ENCODE data around the gene SLC15A4. TPM values are rescaled to one million over a fixed set of nuclear protein-coding genes. Genes with fewer than 3 reads are reported as not detected.

SLC15A4 gene
- 30.0 TPM for total RNA-seq
- long read RNA-seq, transcript SLC15A4-201 (8 exons, 2,779 nt): major isoform, 95 of 150 reads
- long read RNA-seq, transcript SLC15A4-204 (7 exons, 2,402 nt): minor isoform, 12 of 150 reads
- long read RNA-seq, partial matches to known transcripts: 14 of 150 reads
- long read RNA-seq, other reads (novel, unspliced or antisense): 27 of 150 reads

GRCh38 chr12:128823916-128824839, at the start of gene SLC15A4:
SLC15A4 (minus strand) TSS chr12:128823958; CDS start chr12:128823943, 15 bp downstream.
- H3K9me3 ChIP-seq: no peaks in the 10 kb centered on the region
- peak within 1 kb of the TSS; percentile 92 for H3K27ac ChIP-seq
- DNase-seq (peak; percentile 99), ATAC-seq (peak; percentile 98 to 99)
- peaks cover 35% of the 10 kb centered on the region for H3K4me1 ChIP-seq
- intact Hi-C loops (cut with DNase I): no loop called here
- TF ChIP-seq, protein P1, sequence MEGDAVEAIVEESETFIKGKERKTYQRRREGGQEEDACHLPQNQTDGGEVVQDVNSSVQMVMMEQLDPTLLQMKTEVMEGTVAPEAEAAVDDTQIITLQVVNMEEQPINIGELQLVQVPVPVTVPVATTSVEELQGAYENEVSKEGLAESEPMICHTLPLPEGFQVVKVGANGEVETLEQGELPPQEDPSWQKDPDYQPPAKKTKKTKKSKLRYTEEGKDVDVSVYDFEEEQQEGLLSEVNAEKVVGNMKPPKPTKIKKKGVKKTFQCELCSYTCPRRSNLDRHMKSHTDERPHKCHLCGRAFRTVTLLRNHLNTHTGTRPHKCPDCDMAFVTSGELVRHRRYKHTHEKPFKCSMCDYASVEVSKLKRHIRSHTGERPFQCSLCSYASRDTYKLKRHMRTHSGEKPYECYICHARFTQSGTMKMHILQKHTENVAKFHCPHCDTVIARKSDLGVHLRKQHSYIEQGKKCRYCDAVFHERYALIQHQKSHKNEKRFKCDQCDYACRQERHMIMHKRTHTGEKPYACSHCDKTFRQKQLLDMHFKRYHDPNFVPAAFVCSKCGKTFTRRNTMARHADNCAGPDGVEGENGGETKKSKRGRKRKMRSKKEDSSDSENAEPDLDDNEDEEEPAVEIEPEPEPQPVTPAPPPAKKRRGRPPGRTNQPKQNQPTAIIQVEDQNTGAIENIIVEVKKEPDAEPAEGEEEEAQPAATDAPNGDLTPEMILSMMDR (IDR thresholded peaks at IDR 0.05): peak; percentile 9
- H3K36me3 ChIP-seq: no peaks in the 10 kb centered on the region
- H3K27me3 ChIP-seq (ENCODE audit: low read depth): no peaks in the 10 kb centered on the region
- H3K4me3 ChIP-seq: peak within 1 kb of the TSS; percentile 94

DNA sequence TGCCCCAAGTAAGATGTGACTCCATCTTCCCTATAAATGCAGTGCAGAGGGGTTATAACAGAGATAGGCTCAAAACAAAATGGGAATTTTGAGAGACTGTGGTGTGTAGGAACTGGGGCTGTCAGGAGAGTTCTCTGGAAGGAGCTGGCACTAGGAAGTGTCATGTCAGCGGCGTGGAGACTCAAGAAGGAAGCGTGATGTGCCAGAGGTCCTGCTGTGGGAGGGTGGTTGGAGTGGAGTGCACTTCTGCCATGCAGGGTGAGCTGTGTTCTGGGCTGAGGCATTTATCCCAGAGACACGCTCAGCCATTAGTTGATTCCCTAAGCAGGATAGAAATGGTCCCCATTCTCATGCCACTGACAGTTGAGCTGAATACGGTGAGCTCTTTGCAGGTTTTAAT, 48.5 kb upstream of the SLC15A4 start:
- Histone ChIP-seq H3K27ac (no peak overlapping the region), H3K4me1 (no peaks in the 10 kb centered on the region), H3K36me3 (no peaks in the 10 kb centered on the region), H3K27me3 (ENCODE audit: low read depth) (no peaks in the 10 kb centered on the region), H3K4me3 (no peak overlapping the region), H3K9me3 (peaks cover 12% of the 10 kb centered on the region)
- DNase-seq: no peak
- intact Hi-C loops (cut with DNase I): no loop called here
- TF ChIP-seq, protein P1 (IDR thresholded peaks at IDR 0.05): no peak
- ATAC-seq: no peak

GRCh38 chr12:128871516-128871892, 47.7 kb upstream of the SLC15A4 start:
- TF ChIP-seq, protein P1 (IDR thresholded peaks at IDR 0.05): no peak
- DNase-seq: no peak
- intact Hi-C loops (cut with DNase I): no loop called here

GRCh38 chr12:128867466-128867865, 43.7 kb upstream of the SLC15A4 start:
- Histone ChIP-seq H3K27ac (no peak overlapping the region), H3K36me3 (no peaks in the 10 kb centered on the region), H3K27me3 (ENCODE audit: low read depth) (no peaks in the 10 kb centered on the region), H3K9me3 (no peaks in the 10 kb centered on the region), H3K4me1 (no peaks in the 10 kb centered on the region), H3K4me3 (no peak overlapping the region)
- DNase-seq: no peak
- ATAC-seq: no peak
- intact Hi-C loops (cut with DNase I): no loop called here
- TF ChIP-seq, protein P1 (IDR thresholded peaks at IDR 0.05): no peak

More at GRCh38 chr12:128871516-128871892, 47.7 kb upstream of the SLC15A4 start:
- Histone ChIP-seq H3K36me3 (no peaks in the 10 kb centered on the region), H3K27ac (no peak overlapping the region), H3K9me3 (peaks cover 4% of the 10 kb centered on the region), H3K4me3 (no peak overlapping the region), H3K27me3 (ENCODE audit: low read depth) (no peaks in the 10 kb centered on the region), H3K4me1 (no peaks in the 10 kb centered on the region)
- ATAC-seq: no peak

GRCh38 chr12:128864516-128865186, 40.9 kb upstream of the SLC15A4 start:
- Histone ChIP-seq H3K27ac (no peak overlapping the region), H3K27me3 (ENCODE audit: low read depth) (no peaks in the 10 kb centered on the region), H3K4me1 (no peaks in the 10 kb centered on the region), H3K36me3 (no peaks in the 10 kb centered on the region), H3K9me3 (no peaks in the 10 kb centered on the region), H3K4me3 (no peak overlapping the region)
- ATAC-seq: peak in 1 of 2 donors; percentile 48
- TF ChIP-seq, protein P1 (IDR thresholded peaks at IDR 0.05): no peak
- intact Hi-C loops (cut with DNase I): no loop called here
- no peak for DNase-seq
